Uterus (tissue), 2 donors: ENCODE measurements around the gene SSH2.

Experiments used
- POLR2A ChIP-seq, 2 donors: fragments of 450-650 bp; IDR thresholded peaks; one replicate each; pipeline ENCODE4 v1.6.1; 2016; ENCODE audit warnings: antibody characterized with exemption in 2 of 2, mild to moderate bottlenecking in 1 of 2, moderate library complexity in 1 of 2
- TF ChIP-seq, protein P1 (sequence below), 4 experiments: fragments of 200-600 bp in 2 of 4; fragments of 450-650 bp in 2 of 4; sonication (generic) in 2 of 4; IDR thresholded peaks; one replicate each; pipeline ENCODE4 v1.5.1; 2016 to 2019; ENCODE audit warnings: antibody characterized with exemption in 4 of 4, mild to moderate bottlenecking in 2 of 4, moderate library complexity in 1 of 4

DNA sequence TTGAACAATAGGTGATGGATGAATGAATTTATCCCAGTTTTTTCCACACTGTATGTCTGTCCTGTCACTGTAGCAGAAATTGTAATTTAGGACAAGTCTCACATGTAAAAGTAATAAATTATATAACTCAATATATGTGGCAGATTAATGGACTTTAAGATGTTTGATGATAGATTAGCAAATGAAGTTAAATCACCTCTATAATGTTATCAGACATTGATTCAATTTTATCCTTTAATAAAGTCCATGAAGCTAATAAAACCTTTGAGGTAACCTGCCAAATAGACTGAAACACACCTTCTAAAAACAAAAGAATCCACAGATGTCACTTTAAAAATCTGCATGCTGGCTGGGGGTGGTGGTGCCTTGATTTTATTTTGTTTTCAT lies 224.0 kb downstream of the SSH2 start:
- TF ChIP-seq, protein P1, sequence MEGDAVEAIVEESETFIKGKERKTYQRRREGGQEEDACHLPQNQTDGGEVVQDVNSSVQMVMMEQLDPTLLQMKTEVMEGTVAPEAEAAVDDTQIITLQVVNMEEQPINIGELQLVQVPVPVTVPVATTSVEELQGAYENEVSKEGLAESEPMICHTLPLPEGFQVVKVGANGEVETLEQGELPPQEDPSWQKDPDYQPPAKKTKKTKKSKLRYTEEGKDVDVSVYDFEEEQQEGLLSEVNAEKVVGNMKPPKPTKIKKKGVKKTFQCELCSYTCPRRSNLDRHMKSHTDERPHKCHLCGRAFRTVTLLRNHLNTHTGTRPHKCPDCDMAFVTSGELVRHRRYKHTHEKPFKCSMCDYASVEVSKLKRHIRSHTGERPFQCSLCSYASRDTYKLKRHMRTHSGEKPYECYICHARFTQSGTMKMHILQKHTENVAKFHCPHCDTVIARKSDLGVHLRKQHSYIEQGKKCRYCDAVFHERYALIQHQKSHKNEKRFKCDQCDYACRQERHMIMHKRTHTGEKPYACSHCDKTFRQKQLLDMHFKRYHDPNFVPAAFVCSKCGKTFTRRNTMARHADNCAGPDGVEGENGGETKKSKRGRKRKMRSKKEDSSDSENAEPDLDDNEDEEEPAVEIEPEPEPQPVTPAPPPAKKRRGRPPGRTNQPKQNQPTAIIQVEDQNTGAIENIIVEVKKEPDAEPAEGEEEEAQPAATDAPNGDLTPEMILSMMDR (IDR thresholded peaks at IDR 0.05) = no peak
- TF ChIP-seq POLR2A (IDR thresholded peaks at IDR 0.05) = no peak
